ENCODE results near the gene PHRF1. TPM values are rescaled to one million over a fixed set of nuclear protein-coding genes. Genes with fewer than 3 reads are reported as not detected.

Gene PHRF1
- total and polyA plus RNA-seq, 5 donors from 2014 or later, result 3.8 to 43.8 (median 5.5) TPM

DNA sequence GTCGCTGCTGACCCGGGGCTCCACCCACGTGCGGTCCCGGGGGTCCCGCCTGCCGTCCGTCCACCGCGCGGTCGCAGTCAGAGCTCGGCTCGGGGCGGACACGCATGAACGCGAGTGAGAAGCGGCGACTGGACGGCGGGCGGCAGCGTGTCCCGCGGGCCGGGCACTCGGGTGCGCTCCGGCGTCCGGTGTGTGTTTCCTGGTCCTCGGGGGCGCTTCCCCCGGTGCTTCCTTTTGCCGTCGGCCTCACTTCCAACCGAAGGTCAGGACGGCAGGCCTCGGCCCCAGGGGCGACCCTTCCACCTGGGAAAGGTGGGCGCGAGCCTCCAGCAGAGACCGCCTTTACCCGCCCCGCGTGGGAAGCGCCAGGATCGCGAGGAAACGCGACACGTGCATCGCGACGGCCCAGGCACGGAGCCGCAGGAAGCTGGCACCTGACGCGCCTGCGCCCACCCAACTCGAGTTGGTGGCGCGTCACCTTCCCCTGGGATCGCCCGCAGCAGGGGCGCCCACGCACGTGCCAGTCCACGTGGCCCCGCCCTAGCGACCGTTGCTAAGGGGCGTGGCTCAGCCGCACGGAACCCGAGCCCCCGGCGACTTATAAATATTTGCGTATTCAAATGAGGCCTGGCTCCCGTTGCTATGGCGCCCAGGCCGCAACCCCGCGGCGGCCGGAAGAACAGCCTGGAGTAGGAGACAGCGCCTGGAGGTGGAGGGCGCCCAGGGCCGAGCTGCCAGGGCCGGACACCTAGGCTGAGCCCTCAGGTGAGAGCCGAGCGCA is 39.2 kb upstream of the PHRF1 start, which contains the start of gene LRRC56:
Gene LRRC56, plus strand, starts transcription at position 687 of the 781 bp plus-strand sequence. CDS start 3,158 bp downstream, outside the sequence.
- H3K4me3 ChIP-seq (ENCODE audit: low read depth, low read length), result peak within 1 kb of the TSS; percentile 32
- peak within 1 kb of the TSS; percentile 90 for H3K27ac ChIP-seq (ENCODE audit: insufficient read depth, low read length, poor library complexity, severe bottlenecking)
- Mint-ChIP-seq H3K27me3 (no peaks in the 10 kb centered on the region), H3K27ac (peak within 1 kb of the TSS; percentile 86 to 98 (median 95)), H3K4me3 (peak within 1 kb of the TSS; percentile 93 to 97 (median 96)), H3K9me3 (no peaks in the 10 kb centered on the region), H3K4me1 (peaks cover 0 to 24% (median 11%) of the 10 kb centered on the region in 4 donors), H3K36me3 (no peaks in the 10 kb centered on the region)
- H3K9me3 ChIP-seq (ENCODE audit: control insufficient read depth in 2 of 2, low read length in 2 of 2), result no peaks in the 10 kb centered on the region
- H3K36me3 ChIP-seq (ENCODE audit: control insufficient read depth, insufficient read depth, low read length), result peaks cover 3% of the 10 kb centered on the region
- DNase-seq (peak; percentile 89 to 93 (median 93)), ATAC-seq (ENCODE audit: low read depth in 2 of 2) (peak; percentile 44 to 52)
- peaks cover 44% of the 10 kb centered on the region for H3K4me1 ChIP-seq (ENCODE audit: control insufficient read depth, insufficient read depth, low read length, poor library complexity, severe bottlenecking)
- H3K27me3 ChIP-seq (ENCODE audit: control insufficient read depth, insufficient read depth, low read length), result no peaks in the 10 kb centered on the region

DNA sequence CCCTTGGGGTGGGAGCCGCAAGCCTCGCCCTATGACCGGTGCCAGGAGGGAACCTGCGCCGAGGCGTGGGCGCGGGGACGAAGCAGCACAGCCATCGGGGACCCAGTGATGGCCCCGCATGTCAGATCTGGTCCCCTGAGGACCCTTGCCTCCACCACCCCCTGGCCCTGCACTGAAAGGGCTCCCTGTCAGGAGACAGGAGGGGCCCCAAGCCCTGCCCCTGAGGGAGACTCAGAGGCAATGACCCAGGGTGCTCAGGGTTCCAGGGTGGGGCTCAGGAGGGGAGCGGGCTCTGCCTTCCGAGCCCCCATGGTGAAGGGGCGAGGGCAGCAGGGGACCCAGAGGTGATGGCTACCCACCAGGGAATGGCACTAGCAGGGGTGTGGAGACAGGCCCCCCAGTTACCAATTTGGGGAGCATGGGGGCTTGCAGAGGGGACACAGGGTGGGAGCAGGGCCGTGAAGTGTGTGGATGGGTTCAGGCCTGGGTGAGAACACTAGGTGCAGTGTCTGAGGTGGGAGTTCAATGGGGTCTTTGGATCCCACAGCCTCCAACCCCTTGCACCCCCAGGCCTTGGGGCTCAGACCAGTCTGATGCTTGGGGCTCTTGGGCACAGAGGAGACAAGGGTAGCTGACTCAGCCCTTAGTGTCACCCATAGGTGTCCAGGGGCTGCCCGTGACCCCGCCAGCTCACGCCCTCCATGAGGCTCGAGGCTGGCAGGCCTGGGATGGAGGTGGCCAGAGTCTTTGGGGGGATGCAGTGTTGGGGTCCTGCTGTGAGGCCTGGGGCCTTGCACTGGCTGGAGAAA is 38.4 kb upstream of the PHRF1 start:
- Mint-ChIP-seq H3K36me3 (peaks cover 3% of the 10 kb centered on the region), H3K4me1 (peaks cover 0 to 24% (median 11%) of the 10 kb centered on the region in 4 donors), H3K4me3 (peak overlapping the region; percentile 83 to 95 (median 90)), H3K9me3 (no peaks in the 10 kb centered on the region), H3K27me3 (no peaks in the 10 kb centered on the region), H3K27ac (peak overlapping the region in 2 of 3 donors; percentile 36 to 86)
- Histone ChIP-seq H3K4me3 (ENCODE audit: low read depth, low read length) (peak overlapping the region; percentile 32), H3K9me3 (ENCODE audit: control insufficient read depth in 2 of 2, low read length in 2 of 2) (no peaks in the 10 kb centered on the region), H3K27ac (ENCODE audit: insufficient read depth, low read length, poor library complexity, severe bottlenecking) (peak overlapping the region; percentile 90), H3K4me1 (ENCODE audit: control insufficient read depth, insufficient read depth, low read length, poor library complexity, severe bottlenecking) (peaks cover 44% of the 10 kb centered on the region), H3K36me3 (ENCODE audit: control insufficient read depth, insufficient read depth, low read length) (no peaks in the 10 kb centered on the region), H3K27me3 (ENCODE audit: control insufficient read depth, insufficient read depth, low read length) (no peaks in the 10 kb centered on the region)
- no peak for DNase-seq
- no peak for ATAC-seq (ENCODE audit: low read depth in 2 of 2)

DNA sequence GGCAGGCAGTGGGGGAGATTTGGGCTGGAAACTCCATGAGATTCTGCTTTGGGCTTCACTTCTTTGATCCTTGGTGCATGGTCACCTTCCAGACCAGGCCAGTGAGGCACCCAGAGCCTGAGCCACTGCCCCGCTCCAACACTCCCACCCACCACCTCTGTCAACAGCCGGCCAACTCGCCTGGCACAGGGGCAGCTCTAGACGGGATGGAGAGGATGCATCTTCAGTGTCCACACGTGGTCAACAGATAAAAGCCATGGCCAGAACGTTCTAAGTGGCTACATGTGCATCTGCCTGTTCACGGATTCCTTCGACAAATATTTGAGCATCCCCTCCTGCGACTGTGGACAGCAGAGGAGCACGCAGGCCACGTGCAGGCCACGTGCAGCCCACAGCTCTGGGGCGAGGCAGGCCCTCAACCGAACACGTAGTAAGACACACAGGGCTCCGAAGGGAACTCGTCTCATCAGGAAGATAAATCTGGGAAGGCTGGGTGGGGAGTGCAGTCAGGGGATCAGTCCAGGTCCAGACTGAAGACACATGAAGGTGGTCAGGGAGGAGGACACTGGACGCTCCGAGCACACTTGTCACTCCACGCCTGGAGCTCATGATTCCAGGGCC is 37.7 kb upstream of the PHRF1 start:
- no peaks in the 10 kb centered on the region for H3K9me3 ChIP-seq (ENCODE audit: control insufficient read depth in 2 of 2, low read length in 2 of 2)
- peaks cover 44% of the 10 kb centered on the region for H3K4me1 ChIP-seq (ENCODE audit: control insufficient read depth, insufficient read depth, low read length, poor library complexity, severe bottlenecking)
- Mint-ChIP-seq H3K4me1 (peaks cover 0 to 24% (median 11%) of the 10 kb centered on the region in 4 donors), H3K4me3 (peak overlapping the region; percentile 69 to 95 (median 90)), H3K27me3 (no peaks in the 10 kb centered on the region), H3K9me3 (no peaks in the 10 kb centered on the region), H3K36me3 (peaks cover 3% of the 10 kb centered on the region), H3K27ac (peak overlapping the region in 1 of 3 donors; percentile 51)
- H3K36me3 ChIP-seq (ENCODE audit: control insufficient read depth, insufficient read depth, low read length), result no peaks in the 10 kb centered on the region
- H3K4me3 ChIP-seq (ENCODE audit: low read depth, low read length), result no peak overlapping the region
- H3K27me3 ChIP-seq (ENCODE audit: control insufficient read depth, insufficient read depth, low read length), result no peaks in the 10 kb centered on the region
- no peak overlapping the region for H3K27ac ChIP-seq (ENCODE audit: insufficient read depth, low read length, poor library complexity, severe bottlenecking)
- ATAC-seq (ENCODE audit: low read depth in 2 of 2) (no peak), DNase-seq (no peak)

DNA sequence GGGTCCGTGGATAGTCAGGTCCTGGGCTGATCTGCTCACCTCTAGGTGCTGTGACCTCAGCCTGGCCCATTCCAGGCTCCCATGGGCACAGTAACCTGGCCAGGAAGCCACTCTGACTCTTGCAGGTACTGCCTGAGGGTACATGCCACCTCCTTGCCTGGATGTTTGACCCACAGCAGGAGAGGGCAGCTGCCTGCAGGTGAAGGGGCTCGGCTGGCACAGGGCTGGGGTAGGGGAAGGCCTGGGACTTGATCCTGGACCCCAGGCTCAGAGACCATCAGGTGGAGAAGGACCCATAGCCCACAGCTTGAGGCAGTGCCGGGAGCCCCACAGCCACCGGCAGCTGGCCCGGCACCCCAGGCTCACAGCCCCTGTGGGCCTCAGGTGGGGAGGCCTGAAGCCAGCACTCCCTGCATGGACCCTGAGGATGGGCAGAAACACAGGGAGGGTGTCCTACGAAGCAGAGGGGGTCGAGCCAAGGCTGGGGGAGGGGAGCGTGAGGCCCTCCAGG is 36.2 kb upstream of the PHRF1 start:
- Histone ChIP-seq H3K27ac (ENCODE audit: insufficient read depth, low read length, poor library complexity, severe bottlenecking) (no peak overlapping the region), H3K27me3 (ENCODE audit: control insufficient read depth, insufficient read depth, low read length) (no peaks in the 10 kb centered on the region), H3K9me3 (ENCODE audit: control insufficient read depth in 2 of 2, low read length in 2 of 2) (no peaks in the 10 kb centered on the region), H3K4me1 (ENCODE audit: control insufficient read depth, insufficient read depth, low read length, poor library complexity, severe bottlenecking) (peaks cover 31% of the 10 kb centered on the region), H3K4me3 (ENCODE audit: low read depth, low read length) (no peak overlapping the region), H3K36me3 (ENCODE audit: control insufficient read depth, insufficient read depth, low read length) (no peaks in the 10 kb centered on the region)
- H3K4me1 Mint-ChIP-seq, result peaks cover 0 to 24% (median 11%) of the 10 kb centered on the region in 4 donors
- H3K36me3 Mint-ChIP-seq, result peaks cover 3% of the 10 kb centered on the region
- DNase-seq, result no peak
- H3K27me3 Mint-ChIP-seq, result no peaks in the 10 kb centered on the region
- no peaks in the 10 kb centered on the region for H3K9me3 Mint-ChIP-seq
- ATAC-seq (ENCODE audit: low read depth in 2 of 2), result no peak
- no peak overlapping the region for H3K27ac Mint-ChIP-seq
- H3K4me3 Mint-ChIP-seq, result no peak overlapping the region

DNA sequence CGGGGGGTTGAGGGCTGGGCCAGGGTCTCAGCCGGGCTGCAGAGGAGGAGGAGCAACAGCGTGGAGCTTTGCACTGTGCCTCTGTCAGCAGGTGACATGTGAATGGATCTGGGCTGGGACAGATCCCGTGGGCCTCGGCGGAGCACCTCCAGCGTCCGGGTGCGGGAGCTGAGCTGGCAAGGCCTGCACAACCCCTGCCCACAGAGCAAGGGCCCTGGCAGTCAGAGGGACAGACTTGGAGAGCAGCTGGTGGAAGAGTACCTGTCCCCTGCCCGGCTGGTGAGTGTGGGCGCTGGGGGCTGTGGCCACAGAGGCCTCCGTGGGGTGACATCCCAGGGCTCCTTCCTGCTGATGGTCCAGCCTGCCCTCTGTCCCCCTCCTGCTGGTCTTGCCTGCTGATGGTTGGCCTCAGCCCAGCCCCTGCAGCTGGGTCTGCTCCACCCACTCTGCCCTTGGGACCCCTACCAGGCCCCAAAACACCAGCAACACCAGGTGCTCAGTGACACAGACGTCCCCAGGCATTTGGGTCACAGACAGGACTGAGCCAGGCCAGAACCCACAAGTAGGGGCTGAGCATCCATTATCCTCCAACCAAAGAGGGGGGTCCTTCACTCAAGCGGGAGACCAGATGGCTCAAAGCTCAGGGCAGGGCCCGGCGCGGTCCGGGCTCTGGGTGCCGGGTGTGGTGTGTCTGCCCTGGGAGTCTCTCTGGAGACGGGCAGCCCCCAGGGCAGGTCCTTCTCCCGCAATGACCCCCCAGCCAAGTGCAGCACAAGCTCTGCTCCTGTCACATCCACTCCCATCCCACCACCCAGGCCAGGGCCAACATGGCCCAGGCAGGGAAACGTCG is 35.5 kb upstream of the PHRF1 start:
- Mint-ChIP-seq H3K36me3 (peaks cover 3% of the 10 kb centered on the region), H3K27ac (no peak overlapping the region), H3K4me1 (peaks cover 0 to 24% (median 11%) of the 10 kb centered on the region in 4 donors), H3K27me3 (no peaks in the 10 kb centered on the region), H3K9me3 (no peaks in the 10 kb centered on the region), H3K4me3 (no peak overlapping the region)
- Histone ChIP-seq H3K27ac (ENCODE audit: insufficient read depth, low read length, poor library complexity, severe bottlenecking) (no peak overlapping the region), H3K27me3 (ENCODE audit: control insufficient read depth, insufficient read depth, low read length) (no peaks in the 10 kb centered on the region), H3K4me3 (ENCODE audit: low read depth, low read length) (no peak overlapping the region), H3K9me3 (ENCODE audit: control insufficient read depth in 2 of 2, low read length in 2 of 2) (no peaks in the 10 kb centered on the region), H3K36me3 (ENCODE audit: control insufficient read depth, insufficient read depth, low read length) (no peaks in the 10 kb centered on the region), H3K4me1 (ENCODE audit: control insufficient read depth, insufficient read depth, low read length, poor library complexity, severe bottlenecking) (peaks cover 29% of the 10 kb centered on the region)
- ATAC-seq (ENCODE audit: low read depth in 2 of 2) (no peak), DNase-seq (no peak)

GRCh38 chr11:541433-541885 is 34.8 kb upstream of the PHRF1 start:
- Mint-ChIP-seq H3K36me3 (peaks cover 3% of the 10 kb centered on the region), H3K27me3 (no peaks in the 10 kb centered on the region), H3K9me3 (no peaks in the 10 kb centered on the region), H3K27ac (no peak overlapping the region), H3K4me3 (no peak overlapping the region), H3K4me1 (peaks cover 0 to 20% (median 9%) of the 10 kb centered on the region in 4 donors)
- Histone ChIP-seq H3K4me1 (ENCODE audit: control insufficient read depth, insufficient read depth, low read length, poor library complexity, severe bottlenecking) (peaks cover 22% of the 10 kb centered on the region), H3K4me3 (ENCODE audit: low read depth, low read length) (no peak overlapping the region), H3K36me3 (ENCODE audit: control insufficient read depth, insufficient read depth, low read length) (no peaks in the 10 kb centered on the region), H3K9me3 (ENCODE audit: control insufficient read depth in 2 of 2, low read length in 2 of 2) (no peaks in the 10 kb centered on the region), H3K27ac (ENCODE audit: insufficient read depth, low read length, poor library complexity, severe bottlenecking) (no peak overlapping the region), H3K27me3 (ENCODE audit: control insufficient read depth, insufficient read depth, low read length) (no peaks in the 10 kb centered on the region)
- no peak for ATAC-seq (ENCODE audit: low read depth in 2 of 2)
- no peak for DNase-seq

GRCh38 chr11:544817-545166 is 31.5 kb upstream of the PHRF1 start:
- Histone ChIP-seq H3K27me3 (ENCODE audit: control insufficient read depth, insufficient read depth, low read length) (no peaks in the 10 kb centered on the region), H3K36me3 (ENCODE audit: control insufficient read depth, insufficient read depth, low read length) (no peaks in the 10 kb centered on the region), H3K4me3 (ENCODE audit: low read depth, low read length) (no peak overlapping the region), H3K27ac (ENCODE audit: insufficient read depth, low read length, poor library complexity, severe bottlenecking) (no peak overlapping the region), H3K9me3 (ENCODE audit: control insufficient read depth in 2 of 2, low read length in 2 of 2) (no peaks in the 10 kb centered on the region), H3K4me1 (ENCODE audit: control insufficient read depth, insufficient read depth, low read length, poor library complexity, severe bottlenecking) (no peaks in the 10 kb centered on the region)
- peaks cover 5% of the 10 kb centered on the region for H3K27me3 Mint-ChIP-seq
- H3K36me3 Mint-ChIP-seq, result peaks cover 3% of the 10 kb centered on the region
- no peaks in the 10 kb centered on the region for H3K9me3 Mint-ChIP-seq
- H3K27ac Mint-ChIP-seq, result no peak overlapping the region
- ATAC-seq (ENCODE audit: low read depth in 2 of 2) (no peak), DNase-seq (no peak)
- H3K4me1 Mint-ChIP-seq, result no peaks in the 10 kb centered on the region
- no peak overlapping the region for H3K4me3 Mint-ChIP-seq

Measured in CD4-positive, CD25-positive, alpha-beta regulatory T cell (primary cell).